Iris pigment epithelial cell (primary cell): ENCODE results near the gene SLC36A1.
"Not testable (repeated sequence)": the region's sequence is repeated elsewhere in the genome, so short reads cannot be mapped to it uniquely, and the experiment has no call there.

ENCODE experiments used
- DNase-seq: peaks from one replicate; pipeline ENCODE4 v3.0.0-alpha.2; 2011; ENCODE audit warnings: low read depth

The SLC36A1 gene

DNA sequence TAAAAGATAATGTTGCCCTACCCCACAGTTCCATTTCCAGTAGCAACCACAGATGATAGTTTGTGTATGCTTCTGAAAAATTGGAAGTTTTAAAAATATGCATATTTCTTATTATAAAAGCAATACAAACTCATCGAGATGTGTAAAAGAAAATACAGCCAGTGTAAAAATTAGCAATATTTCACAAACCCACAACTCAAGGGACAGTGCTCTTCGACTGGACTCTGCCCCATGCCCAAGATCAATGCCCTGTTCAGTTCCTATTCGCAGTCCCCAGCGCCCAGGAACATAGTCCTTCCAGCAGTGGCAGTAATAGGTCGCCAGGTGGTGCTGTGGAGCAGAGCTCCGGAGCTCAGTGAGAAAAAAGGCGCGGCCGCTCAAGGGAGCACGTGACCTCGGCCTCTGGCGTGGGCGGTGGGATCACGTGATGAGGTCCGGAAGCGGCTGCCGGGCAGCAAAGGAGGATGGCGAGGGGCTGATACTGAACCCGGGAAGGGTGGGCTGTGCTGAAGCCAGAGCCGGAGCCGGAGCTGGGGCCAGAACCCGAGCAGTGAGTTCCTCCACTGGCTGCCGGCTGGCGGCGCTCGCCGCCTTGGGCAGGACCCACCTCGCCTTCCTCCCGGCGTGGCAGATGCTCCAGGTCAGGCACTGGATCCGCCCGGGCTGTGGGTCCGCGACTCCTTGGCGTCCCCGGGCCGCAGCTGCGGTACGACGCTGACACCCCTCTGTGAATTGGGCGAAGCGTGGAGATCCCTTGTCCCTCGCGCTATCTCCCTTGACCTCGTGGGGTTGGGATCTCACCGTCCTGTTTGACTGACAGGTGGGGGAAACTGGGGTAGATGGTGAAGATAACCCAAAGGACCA lies at the start of gene SLC36A1:
Gene SLC36A1 (plus strand): TSS at position 430 of the 864 bp plus-strand sequence. CDS start 11,190 bp downstream, outside the sequence.
- DNase-seq: peak; percentile 79

DNA sequence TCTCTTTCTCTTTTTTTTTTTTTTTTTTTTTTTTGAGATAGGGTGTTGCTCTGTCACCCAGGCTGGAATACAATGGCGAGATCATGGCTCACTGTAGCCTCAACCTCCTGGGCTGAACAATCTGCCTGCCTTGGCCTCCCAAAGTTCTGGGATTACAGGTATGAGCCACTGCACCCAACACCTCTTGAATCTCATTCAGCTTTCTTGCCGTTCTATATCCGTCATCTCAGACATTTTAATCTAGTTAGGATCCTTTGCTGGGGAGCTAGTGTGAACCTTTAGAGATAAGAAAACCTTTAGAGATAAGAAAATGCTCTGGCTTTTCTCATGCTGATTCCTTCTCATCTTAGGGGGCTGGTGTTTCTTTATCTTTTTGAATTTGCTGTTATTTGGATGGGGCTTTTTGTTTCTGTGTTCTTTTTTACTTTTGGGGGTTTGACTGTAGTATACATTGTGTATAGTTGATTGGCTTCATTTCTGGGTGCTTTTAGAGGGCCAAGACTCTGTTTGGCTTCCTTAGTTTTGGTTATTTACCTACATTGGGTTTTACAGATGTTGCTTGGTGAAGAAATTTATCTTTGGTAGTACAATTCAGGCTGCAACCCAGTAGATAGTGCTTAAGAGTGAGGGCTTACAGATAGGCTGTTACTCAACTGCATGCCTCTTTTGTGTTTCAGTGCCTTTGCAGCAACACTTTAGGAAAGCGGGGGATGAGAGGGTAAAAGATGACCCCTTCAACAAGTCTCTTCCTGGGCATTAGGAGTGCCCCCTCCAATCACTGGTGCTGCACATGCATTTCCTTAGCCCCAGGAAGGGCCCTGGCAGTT lies 41.9 kb upstream of the SLC36A1 start:
- DNase-seq: no peak

DNA sequence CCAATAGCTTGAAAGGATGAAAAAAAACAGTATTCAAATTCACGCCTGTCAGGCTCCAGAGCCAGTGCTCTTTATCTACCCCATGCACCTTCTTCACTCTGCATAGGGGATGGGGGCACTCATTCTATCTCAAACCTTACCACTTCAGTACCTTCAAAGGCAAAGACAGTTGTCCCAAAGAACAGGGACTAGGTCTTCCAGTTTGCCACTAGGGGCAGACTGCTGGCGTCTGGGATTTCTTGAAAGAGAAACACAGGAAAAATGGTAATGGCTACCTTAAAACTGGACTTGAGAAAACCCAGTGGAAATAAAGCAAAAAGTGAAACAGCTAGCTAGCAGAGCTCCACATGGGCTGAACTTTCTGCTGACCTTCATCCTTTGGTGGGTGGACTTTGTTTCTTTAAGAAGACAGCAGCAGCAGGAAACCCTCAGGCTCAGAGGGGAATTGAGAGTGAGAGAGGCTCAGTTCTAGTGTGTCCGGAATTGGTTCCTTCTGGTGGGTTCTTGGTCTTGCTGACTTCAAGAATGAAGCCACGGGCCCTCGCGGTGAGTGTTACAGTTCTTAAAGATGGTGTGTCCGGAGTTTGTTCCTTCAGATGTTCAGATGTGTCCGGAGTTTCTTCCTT lies 41.0 kb upstream of the SLC36A1 start:
- DNase-seq: peak; percentile 17

GRCh38 chr5:151408591-151409230 lies 38.7 kb upstream of the SLC36A1 start:
- DNase-seq: no peak

DNA sequence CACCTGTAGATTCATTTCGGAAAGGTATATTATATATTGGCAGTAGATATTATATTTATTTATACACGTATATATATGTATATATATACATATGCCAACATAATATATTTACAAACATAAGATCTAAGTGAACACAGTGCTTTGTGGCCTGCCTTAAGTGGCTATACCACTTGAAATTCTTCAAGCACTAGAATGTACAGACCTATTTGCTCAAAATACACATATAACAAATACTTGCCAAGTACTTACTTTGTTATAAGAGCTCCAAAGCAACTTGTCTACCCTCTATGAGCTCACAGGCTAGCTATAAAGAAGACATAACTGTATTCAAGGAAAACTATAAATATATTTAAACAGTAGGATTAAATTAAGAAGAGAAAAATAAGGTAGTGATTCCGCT lies 33.6 kb upstream of the SLC36A1 start:
- no peak for DNase-seq

- DNase-seq: no peak
Observed at GRCh38 chr5:151414536-151414935, 32.9 kb upstream of the SLC36A1 start.

DNA sequence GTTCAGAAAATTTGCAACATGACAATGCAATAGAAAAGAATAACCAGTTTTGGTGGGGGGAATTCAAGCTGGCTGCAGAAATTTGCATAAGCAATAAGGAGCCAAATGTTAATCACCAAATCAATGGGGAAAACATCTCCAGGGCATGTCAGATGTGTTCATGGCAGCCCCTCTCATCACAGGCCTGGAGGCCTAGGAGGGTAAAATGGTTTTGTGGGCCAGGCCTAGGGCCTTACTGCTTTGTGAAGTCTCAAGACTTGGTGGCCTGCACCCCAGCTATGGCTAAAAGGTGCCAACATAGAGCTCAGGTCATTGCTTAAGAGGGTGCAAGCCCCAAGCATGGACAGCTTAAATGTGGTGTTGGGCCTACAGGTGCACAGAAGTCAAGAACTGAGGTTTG lies 29.7 kb upstream of the SLC36A1 start:
- DNase-seq: no peak

GRCh38 chr5:151420127-151420526 lies 27.3 kb upstream of the SLC36A1 start:
- DNase-seq: no peak

GRCh38 chr5:151424892-151425523 lies 22.4 kb upstream of the SLC36A1 start:
- no peak for DNase-seq

DNA sequence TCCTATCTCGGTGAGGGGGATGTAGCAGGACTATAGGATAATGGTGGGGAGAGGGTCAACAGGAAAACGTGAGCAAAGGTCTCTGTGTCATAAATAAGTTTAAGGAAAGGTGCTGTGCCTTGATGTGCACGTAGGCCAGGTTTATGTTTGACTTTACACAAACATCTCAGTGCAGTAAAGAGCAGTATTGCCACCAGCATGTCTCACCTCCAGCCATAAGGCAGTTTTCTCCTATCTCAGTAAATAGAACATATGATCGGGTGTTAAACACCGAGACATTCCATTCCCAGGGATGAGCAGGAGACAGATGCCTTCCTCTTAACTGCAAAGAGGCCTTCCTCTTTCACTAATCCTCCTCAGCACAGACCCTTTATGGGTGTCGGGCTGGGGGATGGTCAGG lies 21.1 kb upstream of the SLC36A1 start:
- DNase-seq: not testable (repeated sequence)

- DNase-seq: no peak
Observed at GRCh38 chr5:151427258-151427657, 20.1 kb upstream of the SLC36A1 start.

- no peak for DNase-seq
Observed at GRCh38 chr5:151430731-151431130, 16.7 kb upstream of the SLC36A1 start.

DNA sequence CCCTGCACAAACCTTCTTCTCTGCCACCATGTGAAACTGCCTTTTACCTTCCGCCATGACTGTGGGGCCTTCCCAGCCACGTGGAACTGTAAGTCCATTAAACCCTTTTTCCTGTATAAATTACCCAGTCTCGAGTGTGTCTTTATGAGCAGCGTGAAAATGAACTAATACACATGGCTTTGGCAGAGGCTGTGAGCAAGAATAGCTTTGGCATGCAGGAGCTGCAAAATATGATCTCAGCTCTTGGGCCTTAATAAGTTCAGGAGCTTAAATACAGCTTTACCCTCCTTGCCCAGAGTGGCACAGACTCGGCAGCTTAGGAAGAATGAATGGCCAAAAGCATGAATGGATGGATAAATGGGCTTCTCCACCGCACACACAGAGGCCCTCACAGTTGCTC lies 15.7 kb upstream of the SLC36A1 start:
- no peak for DNase-seq

GRCh38 chr5:151432210-151432609 lies 15.2 kb upstream of the SLC36A1 start:
- DNase-seq: no peak

DNA sequence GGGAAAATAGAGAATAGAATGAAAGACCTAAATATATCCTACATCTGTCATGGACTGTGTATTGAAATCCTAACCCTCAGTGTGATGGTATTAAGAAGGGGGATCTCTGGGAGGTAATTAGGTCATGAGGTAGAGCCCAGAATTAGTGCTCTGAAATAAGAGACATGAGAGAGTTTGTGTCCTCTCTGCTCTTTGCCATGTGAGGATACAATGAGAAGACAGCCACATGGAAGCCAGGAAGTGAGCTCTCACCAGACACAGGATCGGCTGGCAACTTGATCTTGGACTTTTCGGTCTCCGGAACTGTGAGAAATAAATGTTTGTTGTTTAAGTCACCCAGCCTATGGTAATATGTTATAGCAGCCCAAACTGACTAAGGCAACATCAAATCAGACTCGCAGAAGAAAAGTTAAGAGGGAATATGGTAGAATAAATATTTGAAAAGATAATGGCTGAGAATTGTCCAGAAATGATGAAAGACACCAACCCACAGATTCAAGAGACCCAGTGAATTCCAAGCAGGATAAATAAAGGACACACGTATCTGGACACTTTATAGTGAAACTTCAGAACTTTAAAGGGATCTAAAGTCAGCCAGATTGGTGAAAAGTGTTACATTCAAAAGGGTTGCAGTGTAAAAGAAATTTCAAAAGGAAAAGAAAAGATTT lies 12.7 kb upstream of the SLC36A1 start:
- DNase-seq: no peak

GRCh38 chr5:151448038-151448985 lies 909 bp downstream of the SLC36A1 start:
- no peak for DNase-seq

- DNase-seq: no peak
Observed at GRCh38 chr5:151449297-151449696, 1.9 kb downstream of the SLC36A1 start.

GRCh38 chr5:151449839-151450238 lies 2.4 kb downstream of the SLC36A1 start:
- DNase-seq: no peak

DNA sequence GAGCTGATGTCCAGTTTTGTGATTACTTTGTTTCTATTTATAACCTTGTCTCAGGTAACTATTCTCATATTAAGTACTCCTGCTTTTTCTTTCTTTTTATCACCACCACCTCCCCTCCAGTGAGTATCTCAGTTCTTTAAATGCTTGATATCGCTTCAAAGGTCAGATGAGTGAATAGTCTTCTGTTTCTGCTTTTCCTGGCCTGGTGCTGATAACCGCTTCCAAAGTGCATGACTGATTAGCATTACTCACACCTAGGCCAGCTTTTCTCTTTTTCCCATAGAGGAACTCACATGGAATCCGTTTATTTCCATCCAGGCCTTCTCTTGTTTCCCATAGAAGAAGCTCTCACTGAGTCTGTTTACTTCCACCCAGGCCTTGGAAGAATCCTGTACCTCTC lies 3.2 kb downstream of the SLC36A1 start:
- no peak for DNase-seq
